HG02870 (cell line): Measurements from ENCODE around the gene DSCAM.

Source experiments
- ATAC-seq: cut with Tn5 transposase; IDR thresholded peaks from one replicate; pipeline ENCODE4 v1.9.1; 2021; ENCODE audit warnings: mild to moderate bottlenecking, moderate library complexity; ENCODE audit not compliant: unreplicated experiment

Gene DSCAM

GRCh38 chr21:40719615-40720014 lies 127.3 kb downstream of the DSCAM start:
- no peak for ATAC-seq

- ATAC-seq, result no peak
Measured at GRCh38 chr21:40717028-40717427, 129.9 kb downstream of the DSCAM start.

DNA sequence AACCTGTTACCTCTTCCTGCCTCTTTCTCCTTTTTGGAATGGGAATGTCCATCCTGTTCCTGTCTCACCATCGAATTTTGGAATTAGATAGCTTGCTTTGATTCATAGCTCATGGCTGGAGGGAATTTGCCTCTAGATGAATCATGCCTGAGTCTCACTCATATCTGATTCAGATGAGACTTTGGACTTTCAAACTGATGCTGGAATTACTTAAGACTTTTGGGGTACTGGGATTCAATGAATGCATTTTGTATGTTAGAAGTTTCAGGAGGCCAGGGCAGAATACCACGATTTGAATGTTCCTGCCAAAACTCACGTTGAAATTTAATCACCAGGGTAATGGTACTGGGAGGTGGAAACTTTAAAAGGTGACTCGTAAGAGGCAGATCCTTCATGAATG lies 132.4 kb downstream of the DSCAM start:
- no peak for ATAC-seq

- no peak for ATAC-seq
Measured at GRCh38 chr21:40707656-40708244, 139.2 kb downstream of the DSCAM start.

DNA sequence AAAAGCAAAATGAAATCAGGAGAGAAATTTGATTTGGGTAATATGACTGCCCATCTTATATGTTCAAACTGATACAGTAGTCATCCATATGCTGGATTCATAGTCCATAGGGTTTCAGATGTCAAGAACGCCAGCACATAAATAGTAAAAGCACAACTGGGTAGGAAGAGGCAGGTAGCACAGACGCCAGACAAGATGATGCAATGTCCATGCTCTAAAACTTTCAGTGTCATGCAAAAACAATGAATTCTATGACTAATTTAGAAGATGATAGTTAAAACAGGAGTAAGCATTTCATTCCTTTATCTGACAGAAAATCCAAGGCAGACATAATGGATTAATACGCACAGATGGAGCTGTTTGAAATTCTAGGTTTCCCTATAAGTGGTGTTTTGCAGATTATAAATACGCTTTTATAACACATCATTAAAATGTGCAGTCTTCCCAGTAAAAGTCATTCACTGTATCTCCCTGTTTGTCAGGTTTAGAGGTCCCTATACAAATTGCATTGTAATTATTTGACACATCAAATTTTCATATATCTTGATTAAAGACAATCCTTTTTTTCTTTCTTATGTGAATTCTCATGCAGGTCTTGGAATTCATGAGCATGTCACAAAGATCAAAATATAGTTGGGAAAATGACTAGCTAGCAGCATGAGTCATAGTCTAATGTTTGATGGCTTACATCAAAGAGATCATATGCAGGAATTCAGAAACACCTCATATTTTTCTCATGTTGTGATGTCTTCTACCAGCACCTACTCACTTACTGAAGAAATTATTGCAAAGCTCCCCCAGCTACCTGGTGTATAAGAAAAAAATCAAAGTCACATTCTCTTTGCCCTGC lies 139.9 kb downstream of the DSCAM start:
- no peak for ATAC-seq

DNA sequence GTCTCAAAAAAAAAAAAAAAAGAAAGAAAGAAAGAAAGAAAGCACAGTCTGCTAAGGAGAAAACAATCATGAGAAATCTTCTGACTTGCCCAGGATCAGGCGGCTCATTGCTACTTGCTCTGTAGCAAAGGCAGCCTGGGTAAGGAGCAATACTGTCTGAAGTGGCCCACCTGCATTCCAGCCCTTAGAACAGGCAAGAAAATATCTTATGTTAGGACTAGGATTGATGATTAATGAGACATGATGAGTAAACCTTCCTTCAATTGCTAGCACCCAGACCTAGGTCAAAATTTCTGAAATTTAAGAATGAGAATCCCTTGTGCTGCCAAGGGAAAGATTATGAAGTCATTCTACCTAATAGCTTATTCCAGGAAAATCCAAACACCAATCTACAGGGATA lies 140.8 kb downstream of the DSCAM start:
- no peak for ATAC-seq

GRCh38 chr21:40704141-40704540 lies 142.8 kb downstream of the DSCAM start:
- no peak for ATAC-seq

- ATAC-seq, result no peak
Measured at GRCh38 chr21:40699366-40699765, 147.6 kb downstream of the DSCAM start.

- ATAC-seq, result no peak
Measured at GRCh38 chr21:40696246-40696645, 150.7 kb downstream of the DSCAM start.

- no peak for ATAC-seq
Measured at GRCh38 chr21:40689840-40690360, 157.1 kb downstream of the DSCAM start.

DNA sequence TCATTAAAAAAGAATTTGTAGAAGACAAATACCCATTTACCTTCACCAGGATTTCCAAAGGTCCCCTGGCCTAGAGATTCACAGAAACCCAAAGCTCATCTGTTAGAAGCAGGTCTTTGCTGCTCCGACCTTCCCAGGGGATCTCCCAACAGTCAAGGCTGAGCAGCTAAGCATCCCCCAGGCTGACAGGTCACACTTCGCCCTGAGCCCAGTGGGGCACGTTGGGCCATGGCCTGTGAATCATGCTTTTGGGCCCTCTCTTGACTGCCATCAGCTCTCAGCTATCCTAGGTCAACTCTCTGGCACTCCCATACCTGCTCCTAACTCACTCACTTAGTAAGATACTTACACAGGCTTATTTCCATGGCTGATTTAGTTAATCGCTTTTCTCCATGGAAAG lies 157.7 kb downstream of the DSCAM start:
- ATAC-seq, result no peak

DNA sequence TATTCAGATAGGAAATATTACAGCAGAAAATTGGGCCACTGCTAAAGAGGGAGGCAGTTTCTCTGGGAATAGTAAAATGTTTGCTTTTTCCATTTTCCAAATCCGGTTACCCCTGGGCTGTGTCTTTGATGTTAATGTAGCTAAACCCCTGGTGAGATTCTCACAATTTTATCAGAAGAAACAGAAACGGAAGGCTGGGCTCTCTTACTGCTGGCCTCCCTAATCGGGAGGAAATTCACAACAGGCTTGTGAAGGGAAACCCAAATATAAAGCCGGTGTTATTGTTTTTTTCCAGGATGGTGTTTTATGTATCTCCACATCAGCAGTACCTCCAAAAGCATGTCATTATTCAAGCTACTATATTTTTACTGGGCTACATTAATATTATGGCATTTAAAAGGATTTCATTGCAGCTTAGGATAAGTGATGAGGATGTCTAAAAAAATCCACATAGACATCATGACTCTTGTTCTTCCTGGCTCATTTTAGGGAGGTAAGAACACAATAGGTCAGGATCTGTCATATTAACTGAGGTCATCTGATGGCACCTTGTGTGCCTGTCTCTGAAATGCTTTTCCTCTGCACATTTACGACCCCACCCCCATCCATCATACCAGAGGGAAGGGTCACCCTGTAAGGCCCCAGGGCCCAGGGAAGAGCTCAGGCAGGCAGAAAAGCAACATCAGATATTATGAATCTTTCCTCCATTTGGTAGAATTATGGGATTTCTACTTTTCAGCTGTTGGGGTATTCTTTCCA lies 158.7 kb downstream of the DSCAM start:
- ATAC-seq, result no peak

GRCh38 chr21:40687625-40688024 lies 159.3 kb downstream of the DSCAM start:
- ATAC-seq, result no peak

DNA sequence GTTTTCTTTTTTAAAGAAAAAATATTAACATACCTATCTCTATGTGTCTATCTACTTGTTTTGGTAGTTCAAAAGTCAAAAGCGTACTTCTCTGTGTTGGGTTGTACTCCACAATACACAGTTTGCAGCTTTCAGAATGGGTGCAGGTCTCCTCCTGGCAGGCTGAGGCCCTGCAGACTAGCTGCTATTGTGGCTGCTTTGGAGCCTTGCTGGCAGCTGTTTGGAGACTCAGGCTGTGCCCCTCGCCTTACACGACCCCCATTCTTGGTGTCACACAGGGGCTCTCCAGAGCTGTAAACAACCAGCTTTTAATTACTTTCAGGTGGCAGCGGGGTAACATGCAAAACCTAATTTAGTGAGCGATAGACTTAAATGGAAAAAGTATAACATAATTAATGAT lies 160.4 kb downstream of the DSCAM start:
- no peak for ATAC-seq

DNA sequence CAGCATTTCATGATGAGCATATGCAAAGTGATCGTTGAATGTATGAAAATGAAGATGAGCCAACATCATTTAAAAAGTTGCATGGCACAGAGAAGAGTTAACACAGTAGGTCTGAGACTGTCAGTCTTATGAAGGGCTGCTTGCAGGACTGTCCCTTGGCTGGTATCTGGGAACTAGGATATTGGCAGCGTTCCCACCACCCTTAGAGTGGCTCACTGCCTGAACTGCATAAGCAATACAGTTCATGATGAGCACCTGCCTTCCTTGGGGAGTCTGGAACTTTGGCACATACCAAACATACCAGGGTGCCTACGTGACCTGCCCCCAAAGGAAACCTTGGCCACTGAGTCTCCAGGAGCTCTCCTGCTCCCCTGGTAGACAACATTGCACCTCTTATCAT lies 161.8 kb downstream of the DSCAM start:
- ATAC-seq, result no peak

GRCh38 chr21:40684726-40685125 lies 162.2 kb downstream of the DSCAM start:
- no peak for ATAC-seq

DNA sequence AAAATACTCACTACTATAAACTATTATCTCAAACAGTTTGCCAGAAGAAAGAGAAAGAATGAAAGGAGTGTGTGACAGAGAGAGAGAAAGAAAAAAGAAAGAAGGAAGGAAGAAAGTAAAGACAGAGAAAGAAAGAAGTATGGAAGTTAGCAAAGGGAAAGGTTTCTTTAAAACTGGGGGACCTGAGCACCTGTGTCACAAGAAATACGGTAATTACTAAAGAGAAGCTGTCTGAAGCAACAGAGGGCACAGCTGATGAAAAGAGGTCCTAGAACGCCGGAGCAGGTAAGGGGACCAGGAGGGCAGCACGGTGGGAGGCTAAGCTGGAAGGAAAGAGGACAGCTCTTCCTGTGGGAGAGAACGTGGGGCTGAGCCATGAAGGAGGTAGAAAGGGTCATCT lies 163.6 kb downstream of the DSCAM start:
- ATAC-seq, result no peak

DNA sequence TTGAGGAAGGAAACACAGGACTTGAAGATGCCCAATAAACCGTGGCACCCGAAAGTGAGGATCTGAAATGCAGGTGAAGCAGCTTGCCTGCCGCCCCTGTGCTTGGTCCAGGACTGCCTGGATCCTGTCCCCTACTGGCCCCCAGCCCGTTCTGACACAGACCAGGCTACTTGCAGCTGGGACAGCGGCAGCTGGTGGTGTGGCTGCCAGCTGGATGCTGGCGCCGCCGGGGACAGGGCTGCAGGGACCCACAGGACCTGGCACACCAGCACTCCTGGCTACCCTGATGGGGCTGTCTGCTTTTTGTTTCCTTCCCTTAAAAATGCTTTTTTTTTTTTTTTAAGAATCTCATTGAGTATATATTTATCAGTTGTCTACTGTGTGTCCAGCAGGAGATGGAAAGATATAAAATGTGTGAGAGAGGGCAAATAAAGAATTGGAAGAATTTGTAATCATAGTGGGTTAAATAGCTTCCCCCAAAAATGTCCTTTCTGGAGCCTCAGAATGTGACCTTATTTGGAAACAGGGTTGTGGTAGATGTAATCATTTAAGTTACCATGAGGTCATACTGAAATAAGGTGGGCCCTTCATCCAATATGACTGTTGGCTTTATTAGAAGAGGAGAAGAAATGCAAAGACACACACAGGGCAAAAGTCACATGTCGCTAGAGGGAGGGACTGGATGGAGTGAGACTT lies 165.6 kb downstream of the DSCAM start:
- no peak for ATAC-seq

- no peak for ATAC-seq
Measured at GRCh38 chr21:40680311-40680710, 166.6 kb downstream of the DSCAM start.

DNA sequence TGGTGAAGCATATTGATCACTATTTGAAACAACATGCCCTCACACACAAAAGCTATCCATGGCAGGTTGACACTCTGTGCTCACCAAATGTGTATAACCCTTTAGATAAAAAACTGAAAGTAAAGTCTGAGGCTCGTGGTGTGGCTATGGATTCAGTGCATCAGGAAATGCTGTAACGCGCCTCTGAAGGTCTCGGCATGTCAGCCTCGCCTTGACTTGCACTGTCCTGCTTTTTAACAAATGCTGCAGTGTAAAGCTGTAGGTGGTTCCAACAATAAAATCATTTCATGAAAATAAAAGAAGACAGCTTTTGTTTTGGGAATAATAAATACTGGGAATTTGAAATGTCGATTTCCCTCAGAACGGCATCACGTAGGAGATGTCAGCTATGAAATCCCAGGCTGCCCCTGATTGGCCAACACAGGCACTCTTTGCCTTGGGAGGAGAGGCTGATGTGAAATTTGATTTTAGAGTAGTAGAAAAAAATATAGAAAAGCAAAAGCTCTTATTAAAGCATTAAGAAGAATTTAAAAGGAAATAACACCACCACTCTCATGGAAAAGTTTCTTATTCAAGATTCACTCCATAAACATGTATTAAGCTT lies 168.2 kb downstream of the DSCAM start:
- ATAC-seq, result no peak

- ATAC-seq, result no peak
Measured at GRCh38 chr21:40675017-40675416, 171.9 kb downstream of the DSCAM start.
